Measurements from ENCODE around the gene AUTS2.

AUTS2 gene

DNA sequence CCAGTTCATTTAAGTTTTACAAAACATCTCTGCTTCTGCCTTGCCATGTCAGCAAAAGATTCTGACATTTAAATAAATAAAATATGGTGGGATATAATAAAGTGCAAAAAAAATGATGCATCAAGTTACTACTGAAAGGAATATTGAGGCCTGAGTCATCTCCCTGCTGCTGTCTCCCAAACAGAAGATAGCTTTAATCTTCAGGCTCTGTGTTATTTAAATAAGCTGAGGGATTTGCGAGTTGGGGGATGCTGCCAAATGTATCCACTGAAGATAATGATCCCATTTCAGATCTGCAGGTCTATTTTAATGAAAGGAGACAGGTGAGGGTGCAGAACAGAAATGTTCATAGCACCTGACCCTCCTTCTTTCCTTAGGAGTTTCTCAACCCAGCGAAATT, 720.8 kb downstream of the AUTS2 start:
- H3K4me3 ChIP-seq (ENCODE audit: low read length): no peak overlapping the region
- H3K27me3 ChIP-seq (ENCODE audit: control insufficient read depth, insufficient read depth, low read length): no peaks in the 10 kb centered on the region
- H3K9me3 ChIP-seq (ENCODE audit: control insufficient read depth, insufficient read depth, low read length): no peaks in the 10 kb centered on the region
- no peaks in the 10 kb centered on the region for H3K36me3 ChIP-seq (ENCODE audit: control insufficient read depth, insufficient read depth, low read length)
- no peak overlapping the region for H3K27ac ChIP-seq (ENCODE audit: low read length)
- no peaks in the 10 kb centered on the region for H3K4me1 ChIP-seq (ENCODE audit: control insufficient read depth, insufficient read depth, low read length)
- no CpG with 5 or more reads among the region's 2 CpGs for WGBS (ENCODE audit: insufficient coverage, insufficient read length)
- DNase-seq (ENCODE audit: low read depth, low spot score): no peak

DNA sequence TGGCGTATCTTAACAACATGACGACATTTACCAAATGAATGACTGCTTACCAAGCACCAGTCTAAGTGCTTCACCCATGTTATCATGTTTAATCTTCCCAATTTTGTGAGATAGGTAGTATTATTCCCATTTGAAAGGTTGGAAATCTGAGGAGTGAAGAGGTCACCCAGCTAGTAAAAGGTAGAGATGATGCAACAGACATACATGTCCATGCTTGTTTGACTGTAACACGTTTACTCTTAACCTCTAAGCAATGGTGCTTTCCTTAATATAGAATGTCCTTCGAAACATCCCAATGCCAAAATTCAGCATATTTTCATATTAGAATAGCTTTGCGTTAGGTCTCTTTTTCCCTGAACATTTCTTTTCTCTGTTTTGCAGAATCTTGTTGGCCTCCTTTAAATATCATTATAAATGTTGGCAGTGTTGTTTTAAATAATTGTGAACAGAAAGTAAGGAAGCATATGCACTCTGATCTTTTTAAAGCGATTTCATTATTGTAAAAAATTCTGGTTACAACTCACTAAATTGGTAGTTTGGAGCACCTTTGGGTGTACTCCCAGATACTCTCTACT, 722.8 kb downstream of the AUTS2 start:
- WGBS (ENCODE audit: insufficient coverage, insufficient read length): no CpG with 5 or more reads among the region's 6 CpGs
- Histone ChIP-seq H3K9me3 (ENCODE audit: control insufficient read depth, insufficient read depth, low read length) (no peaks in the 10 kb centered on the region), H3K36me3 (ENCODE audit: control insufficient read depth, insufficient read depth, low read length) (no peaks in the 10 kb centered on the region), H3K4me1 (ENCODE audit: control insufficient read depth, insufficient read depth, low read length) (no peaks in the 10 kb centered on the region), H3K4me3 (ENCODE audit: low read length) (no peak overlapping the region), H3K27me3 (ENCODE audit: control insufficient read depth, insufficient read depth, low read length) (no peaks in the 10 kb centered on the region), H3K27ac (ENCODE audit: low read length) (no peak overlapping the region)
- DNase-seq (ENCODE audit: low read depth, low spot score): no peak

DNA sequence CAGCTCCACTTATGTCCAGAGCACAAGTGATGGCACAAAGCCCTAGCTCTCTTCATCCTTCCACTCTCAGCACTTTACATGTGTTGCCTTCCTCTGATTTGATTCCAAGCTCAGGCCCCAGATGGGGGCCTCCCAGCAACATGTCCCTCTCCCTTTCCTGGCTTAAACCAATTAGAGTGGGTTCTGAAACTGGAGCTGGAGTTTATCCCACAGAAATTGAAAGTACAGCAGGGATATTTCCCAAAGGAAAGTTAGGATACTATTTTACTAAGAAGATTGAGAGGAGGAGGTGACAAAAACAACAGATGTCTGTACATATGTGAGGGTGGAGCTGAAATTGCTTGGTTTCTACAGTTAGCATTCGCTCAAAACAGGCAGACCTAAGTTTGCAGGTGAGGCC, 724.6 kb downstream of the AUTS2 start:
- no peak overlapping the region for H3K4me3 ChIP-seq (ENCODE audit: low read length)
- no peak for DNase-seq (ENCODE audit: low read depth, low spot score)
- no peak overlapping the region for H3K27ac ChIP-seq (ENCODE audit: low read length)
- H3K9me3 ChIP-seq (ENCODE audit: control insufficient read depth, insufficient read depth, low read length): no peaks in the 10 kb centered on the region
- H3K36me3 ChIP-seq (ENCODE audit: control insufficient read depth, insufficient read depth, low read length): no peaks in the 10 kb centered on the region
- H3K4me1 ChIP-seq (ENCODE audit: control insufficient read depth, insufficient read depth, low read length): no peaks in the 10 kb centered on the region
- WGBS (ENCODE audit: insufficient coverage, insufficient read length): no CpG with 5 or more reads among the region's 1 CpG
- no peaks in the 10 kb centered on the region for H3K27me3 ChIP-seq (ENCODE audit: control insufficient read depth, insufficient read depth, low read length)

DNA sequence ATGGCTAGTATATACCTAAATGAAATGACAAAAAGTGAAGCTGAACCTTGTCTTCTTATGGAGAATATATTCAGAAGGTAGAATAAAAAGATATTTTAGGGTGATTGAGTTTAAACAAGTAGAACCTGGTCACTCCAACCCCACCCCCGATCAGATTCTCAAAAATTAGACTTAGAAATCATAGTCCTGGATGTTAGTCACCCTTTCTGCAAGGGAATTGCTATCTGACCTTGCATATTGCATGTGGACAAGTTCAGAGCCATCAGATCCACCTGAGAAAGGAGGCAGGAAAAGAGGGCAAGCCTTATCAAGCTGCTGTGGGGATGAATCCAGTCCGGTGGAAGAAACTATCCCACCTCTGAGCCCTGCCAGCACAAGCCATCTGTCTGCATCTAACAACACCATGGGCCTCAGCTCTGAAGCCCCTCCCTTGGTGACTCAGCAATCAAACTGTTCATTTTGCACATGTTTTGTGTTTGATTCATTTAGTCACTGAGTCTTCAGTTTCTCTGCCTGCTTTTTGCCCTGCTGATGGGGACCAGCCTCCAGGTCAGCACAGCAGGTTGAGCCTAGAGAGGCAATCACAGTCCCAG, 727.3 kb downstream of the AUTS2 start:
- Histone ChIP-seq H3K27me3 (ENCODE audit: control insufficient read depth, insufficient read depth, low read length) (no peaks in the 10 kb centered on the region), H3K27ac (ENCODE audit: low read length) (no peak overlapping the region), H3K9me3 (ENCODE audit: control insufficient read depth, insufficient read depth, low read length) (no peaks in the 10 kb centered on the region), H3K4me1 (ENCODE audit: control insufficient read depth, insufficient read depth, low read length) (no peaks in the 10 kb centered on the region), H3K36me3 (ENCODE audit: control insufficient read depth, insufficient read depth, low read length) (no peaks in the 10 kb centered on the region), H3K4me3 (ENCODE audit: low read length) (no peak overlapping the region)
- WGBS (ENCODE audit: insufficient coverage, insufficient read length): no CpG with 5 or more reads among the region's 2 CpGs
- no peak for DNase-seq (ENCODE audit: low read depth, low spot score)

DNA sequence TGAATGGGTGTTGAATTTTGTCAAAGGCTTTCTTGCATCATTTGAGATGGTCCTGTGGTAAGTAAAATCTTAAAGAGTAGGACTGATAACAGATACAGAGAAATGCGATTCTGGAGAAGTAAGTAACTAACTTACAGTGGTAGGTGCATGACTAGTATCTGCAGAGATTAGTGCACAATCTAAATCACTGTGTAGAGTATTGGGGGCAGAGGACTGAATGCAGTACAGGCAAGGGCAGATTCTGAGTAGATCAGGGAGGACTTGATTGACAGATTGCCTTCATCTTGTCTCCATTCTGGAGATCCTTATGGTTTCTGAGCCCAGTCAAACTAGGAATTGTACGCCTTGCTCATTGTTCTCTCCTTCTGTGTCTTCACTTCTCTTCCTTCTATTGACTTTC, 736.0 kb downstream of the AUTS2 start:
- Histone ChIP-seq H3K27ac (ENCODE audit: low read length) (no peak overlapping the region), H3K36me3 (ENCODE audit: control insufficient read depth, insufficient read depth, low read length) (no peaks in the 10 kb centered on the region), H3K9me3 (ENCODE audit: control insufficient read depth, insufficient read depth, low read length) (no peaks in the 10 kb centered on the region), H3K4me3 (ENCODE audit: low read length) (no peak overlapping the region), H3K4me1 (ENCODE audit: control insufficient read depth, insufficient read depth, low read length) (no peaks in the 10 kb centered on the region), H3K27me3 (ENCODE audit: control insufficient read depth, insufficient read depth, low read length) (no peaks in the 10 kb centered on the region)
- no peak for DNase-seq (ENCODE audit: low read depth, low spot score)
- WGBS (ENCODE audit: insufficient coverage, insufficient read length): no CpG with 5 or more reads among the region's 2 CpGs

DNA sequence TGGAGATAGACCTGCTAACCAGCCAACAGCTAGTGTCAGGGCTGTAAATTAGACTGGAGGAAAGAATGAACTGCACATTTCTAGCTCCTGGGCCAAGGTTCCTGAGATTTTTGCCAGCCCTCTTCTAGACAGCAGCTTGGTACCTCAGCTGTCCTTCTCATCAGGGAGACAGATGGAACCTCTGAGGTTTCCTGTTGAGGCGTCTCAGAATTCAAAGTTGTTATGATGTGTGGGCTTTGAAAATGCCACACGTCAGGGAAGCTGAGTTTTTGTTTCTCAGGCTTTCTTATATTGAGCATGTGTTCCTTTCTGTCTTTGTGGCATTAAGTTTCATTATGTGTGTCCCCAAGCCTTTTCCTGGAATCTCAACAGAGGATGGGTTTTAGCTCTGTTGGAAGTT, 736.6 kb downstream of the AUTS2 start:
- H3K27me3 ChIP-seq (ENCODE audit: control insufficient read depth, insufficient read depth, low read length): no peaks in the 10 kb centered on the region
- H3K4me1 ChIP-seq (ENCODE audit: control insufficient read depth, insufficient read depth, low read length): no peaks in the 10 kb centered on the region
- WGBS (ENCODE audit: insufficient coverage, insufficient read length): no CpG with 5 or more reads among the region's 2 CpGs
- no peak for DNase-seq (ENCODE audit: low read depth, low spot score)
- no peak overlapping the region for H3K4me3 ChIP-seq (ENCODE audit: low read length)
- no peaks in the 10 kb centered on the region for H3K9me3 ChIP-seq (ENCODE audit: control insufficient read depth, insufficient read depth, low read length)
- H3K27ac ChIP-seq (ENCODE audit: low read length): no peak overlapping the region
- H3K36me3 ChIP-seq (ENCODE audit: control insufficient read depth, insufficient read depth, low read length): no peaks in the 10 kb centered on the region

DNA sequence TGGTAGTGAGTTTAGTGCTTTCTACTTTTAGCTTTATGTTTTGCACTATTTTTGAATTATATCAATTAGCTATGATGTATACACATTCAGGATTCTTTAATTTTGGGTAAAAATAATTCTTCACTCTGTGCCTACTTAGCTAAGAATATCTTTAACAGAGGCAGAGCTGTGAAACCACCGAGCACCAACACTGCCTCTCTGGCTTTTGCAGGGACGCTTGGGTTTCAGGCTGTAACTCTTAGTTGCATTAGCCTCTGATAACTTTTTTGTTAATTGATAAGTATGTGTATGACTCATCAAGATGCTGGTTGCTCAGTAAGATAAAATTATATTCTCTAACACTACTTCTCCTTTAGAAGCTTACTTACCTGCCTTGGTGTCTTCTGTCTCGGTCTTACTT, 738.3 kb downstream of the AUTS2 start:
- DNase-seq (ENCODE audit: low read depth, low spot score): no peak
- no peaks in the 10 kb centered on the region for H3K4me1 ChIP-seq (ENCODE audit: control insufficient read depth, insufficient read depth, low read length)
- H3K36me3 ChIP-seq (ENCODE audit: control insufficient read depth, insufficient read depth, low read length): no peaks in the 10 kb centered on the region
- no peak overlapping the region for H3K27ac ChIP-seq (ENCODE audit: low read length)
- WGBS (ENCODE audit: insufficient coverage, insufficient read length): no CpG with 5 or more reads among the region's 3 CpGs
- no peaks in the 10 kb centered on the region for H3K9me3 ChIP-seq (ENCODE audit: control insufficient read depth, insufficient read depth, low read length)
- H3K4me3 ChIP-seq (ENCODE audit: low read length): no peak overlapping the region
- no peaks in the 10 kb centered on the region for H3K27me3 ChIP-seq (ENCODE audit: control insufficient read depth, insufficient read depth, low read length)

DNA sequence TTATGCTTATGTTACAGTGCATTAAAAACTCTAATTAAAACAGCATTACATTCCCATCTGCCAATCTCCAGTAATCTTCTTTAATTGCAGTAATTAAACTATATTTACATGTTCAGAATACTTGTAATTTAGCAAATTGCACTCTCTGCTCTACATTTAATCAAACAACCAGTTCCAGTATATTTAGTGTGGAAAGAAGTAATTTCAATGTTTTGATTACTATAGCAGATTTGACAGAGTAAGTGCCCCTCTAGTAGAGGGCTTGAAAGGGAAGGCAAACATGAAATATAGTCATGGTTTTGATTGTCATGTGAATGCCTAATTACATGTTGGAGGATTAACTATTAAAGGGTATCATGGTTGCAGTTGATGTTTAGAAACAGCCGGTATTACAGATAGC, 739.7 kb downstream of the AUTS2 start:
- Histone ChIP-seq H3K36me3 (ENCODE audit: control insufficient read depth, insufficient read depth, low read length) (no peaks in the 10 kb centered on the region), H3K4me1 (ENCODE audit: control insufficient read depth, insufficient read depth, low read length) (no peaks in the 10 kb centered on the region), H3K4me3 (ENCODE audit: low read length) (no peak overlapping the region), H3K9me3 (ENCODE audit: control insufficient read depth, insufficient read depth, low read length) (no peaks in the 10 kb centered on the region), H3K27me3 (ENCODE audit: control insufficient read depth, insufficient read depth, low read length) (no peaks in the 10 kb centered on the region), H3K27ac (ENCODE audit: low read length) (no peak overlapping the region)
- no peak for DNase-seq (ENCODE audit: low read depth, low spot score)
- no CpG with 5 or more reads among the region's 1 CpG for WGBS (ENCODE audit: insufficient coverage, insufficient read length)

DNA sequence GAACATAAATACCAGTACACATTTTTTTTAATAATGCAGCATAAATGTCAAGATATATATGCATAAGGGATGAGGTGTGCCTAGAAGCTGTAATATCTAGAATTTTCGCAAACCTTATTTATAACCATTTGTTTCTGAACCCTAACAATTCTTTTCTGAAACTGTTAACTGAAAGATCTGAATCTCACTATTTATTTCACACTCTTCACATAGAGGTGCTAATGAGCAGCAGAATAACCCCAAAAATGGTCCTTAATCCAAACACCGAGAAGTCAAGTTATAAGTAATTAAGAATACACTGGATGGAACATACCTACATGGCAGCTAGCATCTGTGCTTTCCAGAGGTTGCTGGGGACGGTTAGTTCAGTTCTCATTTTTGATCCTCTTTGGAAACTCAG, 742.0 kb downstream of the AUTS2 start:
- H3K4me3 ChIP-seq (ENCODE audit: low read length): no peak overlapping the region
- DNase-seq (ENCODE audit: low read depth, low spot score): no peak
- H3K9me3 ChIP-seq (ENCODE audit: control insufficient read depth, insufficient read depth, low read length): no peaks in the 10 kb centered on the region
- H3K36me3 ChIP-seq (ENCODE audit: control insufficient read depth, insufficient read depth, low read length): no peaks in the 10 kb centered on the region
- no peaks in the 10 kb centered on the region for H3K27me3 ChIP-seq (ENCODE audit: control insufficient read depth, insufficient read depth, low read length)
- no CpG with 5 or more reads among the region's 3 CpGs for WGBS (ENCODE audit: insufficient coverage, insufficient read length)
- no peaks in the 10 kb centered on the region for H3K4me1 ChIP-seq (ENCODE audit: control insufficient read depth, insufficient read depth, low read length)
- no peak overlapping the region for H3K27ac ChIP-seq (ENCODE audit: low read length)

DNA sequence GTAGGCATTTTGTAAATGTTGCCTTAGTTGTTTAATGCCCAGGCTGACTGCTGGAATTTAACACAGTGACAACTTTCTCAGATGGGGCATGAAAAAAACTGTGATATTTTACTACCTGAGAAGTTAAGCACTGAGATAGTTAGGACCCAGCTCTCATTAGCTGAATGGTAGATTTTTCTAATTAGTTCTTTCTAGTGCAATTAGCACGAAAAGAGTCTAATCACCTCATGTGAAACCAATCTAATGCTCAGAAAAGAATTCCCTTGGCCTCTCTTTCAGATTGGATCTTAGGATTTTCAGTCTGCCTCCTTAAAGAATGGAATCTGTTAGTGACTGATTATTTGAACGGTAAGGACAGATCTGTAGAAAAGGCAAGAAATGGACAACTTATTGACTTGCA, 743.2 kb downstream of the AUTS2 start:
- no peaks in the 10 kb centered on the region for H3K36me3 ChIP-seq (ENCODE audit: control insufficient read depth, insufficient read depth, low read length)
- no peak overlapping the region for H3K27ac ChIP-seq (ENCODE audit: low read length)
- no peaks in the 10 kb centered on the region for H3K9me3 ChIP-seq (ENCODE audit: control insufficient read depth, insufficient read depth, low read length)
- DNase-seq (ENCODE audit: low read depth, low spot score): no peak
- no CpG with 5 or more reads among the region's 2 CpGs for WGBS (ENCODE audit: insufficient coverage, insufficient read length)
- no peaks in the 10 kb centered on the region for H3K27me3 ChIP-seq (ENCODE audit: control insufficient read depth, insufficient read depth, low read length)
- H3K4me1 ChIP-seq (ENCODE audit: control insufficient read depth, insufficient read depth, low read length): no peaks in the 10 kb centered on the region
- no peak overlapping the region for H3K4me3 ChIP-seq (ENCODE audit: low read length)

DNA sequence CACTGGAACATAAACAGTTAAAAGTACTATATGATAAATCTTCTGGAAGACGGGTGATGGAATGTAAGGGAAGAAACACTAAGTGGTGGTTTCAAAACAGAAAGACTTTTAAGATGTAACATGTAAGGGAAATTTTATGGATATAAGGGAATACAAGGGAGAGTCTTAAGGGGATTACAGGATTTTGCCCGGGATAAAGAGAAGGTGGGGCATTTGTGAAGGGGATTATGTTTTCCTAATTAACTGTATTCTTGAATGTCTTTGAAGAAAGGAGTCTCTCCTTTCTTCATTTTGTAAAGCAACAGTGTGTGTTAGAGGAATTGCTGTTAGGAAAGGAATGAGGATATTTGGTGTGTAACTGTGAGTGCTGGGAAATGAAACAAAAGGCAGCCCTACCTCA, 745.2 kb downstream of the AUTS2 start:
- 100% methylated on average over 1 of the region's 2 CpGs for WGBS (ENCODE audit: insufficient coverage, insufficient read length)
- Histone ChIP-seq H3K36me3 (ENCODE audit: control insufficient read depth, insufficient read depth, low read length) (no peaks in the 10 kb centered on the region), H3K9me3 (ENCODE audit: control insufficient read depth, insufficient read depth, low read length) (no peaks in the 10 kb centered on the region), H3K4me1 (ENCODE audit: control insufficient read depth, insufficient read depth, low read length) (no peaks in the 10 kb centered on the region), H3K27ac (ENCODE audit: low read length) (no peak overlapping the region), H3K27me3 (ENCODE audit: control insufficient read depth, insufficient read depth, low read length) (no peaks in the 10 kb centered on the region), H3K4me3 (ENCODE audit: low read length) (no peak overlapping the region)
- DNase-seq (ENCODE audit: low read depth, low spot score): no peak
